ENCODE measurements around the gene TAS1R3.

The TAS1R3 gene

DNA sequence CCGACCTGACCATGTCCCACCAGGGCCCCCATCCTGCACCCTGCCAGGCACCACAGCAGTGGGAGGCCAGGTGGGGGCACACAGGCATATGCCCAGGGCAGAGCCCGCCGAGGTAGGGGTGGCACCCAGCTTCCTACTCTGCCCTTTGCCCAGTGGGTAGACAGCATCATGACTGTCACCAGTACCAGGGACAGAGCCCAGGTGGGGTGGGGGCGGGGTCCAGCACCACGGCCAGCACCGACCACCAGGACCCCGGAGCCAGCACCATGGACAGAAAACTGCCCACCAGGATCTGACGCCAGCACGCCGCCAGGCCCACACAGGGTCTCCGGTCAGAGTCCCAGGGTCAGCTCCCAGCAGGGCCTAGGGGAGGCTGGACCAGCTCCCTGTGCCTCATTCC is 3.8 kb downstream of the TAS1R3 start:
- H3K27me3 ChIP-seq, result peaks cover 19% of the 10 kb centered on the region
- no peak for DNase-seq
- TF ChIP-seq, protein P1, sequence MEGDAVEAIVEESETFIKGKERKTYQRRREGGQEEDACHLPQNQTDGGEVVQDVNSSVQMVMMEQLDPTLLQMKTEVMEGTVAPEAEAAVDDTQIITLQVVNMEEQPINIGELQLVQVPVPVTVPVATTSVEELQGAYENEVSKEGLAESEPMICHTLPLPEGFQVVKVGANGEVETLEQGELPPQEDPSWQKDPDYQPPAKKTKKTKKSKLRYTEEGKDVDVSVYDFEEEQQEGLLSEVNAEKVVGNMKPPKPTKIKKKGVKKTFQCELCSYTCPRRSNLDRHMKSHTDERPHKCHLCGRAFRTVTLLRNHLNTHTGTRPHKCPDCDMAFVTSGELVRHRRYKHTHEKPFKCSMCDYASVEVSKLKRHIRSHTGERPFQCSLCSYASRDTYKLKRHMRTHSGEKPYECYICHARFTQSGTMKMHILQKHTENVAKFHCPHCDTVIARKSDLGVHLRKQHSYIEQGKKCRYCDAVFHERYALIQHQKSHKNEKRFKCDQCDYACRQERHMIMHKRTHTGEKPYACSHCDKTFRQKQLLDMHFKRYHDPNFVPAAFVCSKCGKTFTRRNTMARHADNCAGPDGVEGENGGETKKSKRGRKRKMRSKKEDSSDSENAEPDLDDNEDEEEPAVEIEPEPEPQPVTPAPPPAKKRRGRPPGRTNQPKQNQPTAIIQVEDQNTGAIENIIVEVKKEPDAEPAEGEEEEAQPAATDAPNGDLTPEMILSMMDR (IDR thresholded peaks at IDR 0.05; ENCODE audit: low read depth, low read length), result no peak
- peaks cover 29% of the 10 kb centered on the region for H3K36me3 ChIP-seq
- no peaks in the 10 kb centered on the region for H3K4me1 ChIP-seq
- no peaks in the 10 kb centered on the region for H3K9me3 ChIP-seq
- no peak overlapping the region for H3K4me3 ChIP-seq (ENCODE audit: low read depth, low read length)

DNA sequence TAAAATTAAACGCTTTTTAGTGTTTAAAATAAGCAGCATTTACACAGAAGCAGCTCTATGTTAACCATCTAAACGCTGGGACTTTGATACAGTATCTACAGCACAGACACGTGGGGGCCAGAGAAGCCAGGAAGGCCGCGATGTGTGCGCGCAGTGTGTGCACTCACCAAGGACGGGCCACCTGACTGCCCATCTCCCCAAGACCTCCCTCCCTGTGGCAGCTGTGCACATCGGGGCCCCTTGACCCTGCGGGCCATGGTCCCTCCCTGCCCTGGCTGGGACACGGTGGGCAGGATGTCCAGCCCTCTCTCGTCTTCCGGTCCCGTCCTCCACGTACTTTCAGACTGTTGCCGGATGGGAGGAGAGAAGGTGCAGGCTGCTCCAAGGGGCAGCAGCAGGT is 4.2 kb downstream of the TAS1R3 start:
- no peak overlapping the region for H3K4me3 ChIP-seq (ENCODE audit: low read depth, low read length)
- TF ChIP-seq, protein P1 (IDR thresholded peaks at IDR 0.05; ENCODE audit: low read depth, low read length), result no peak
- no peaks in the 10 kb centered on the region for H3K9me3 ChIP-seq
- H3K27me3 ChIP-seq, result peaks cover 19% of the 10 kb centered on the region
- no peak for DNase-seq
- no peaks in the 10 kb centered on the region for H3K4me1 ChIP-seq
- peaks cover 32% of the 10 kb centered on the region for H3K36me3 ChIP-seq

DNA sequence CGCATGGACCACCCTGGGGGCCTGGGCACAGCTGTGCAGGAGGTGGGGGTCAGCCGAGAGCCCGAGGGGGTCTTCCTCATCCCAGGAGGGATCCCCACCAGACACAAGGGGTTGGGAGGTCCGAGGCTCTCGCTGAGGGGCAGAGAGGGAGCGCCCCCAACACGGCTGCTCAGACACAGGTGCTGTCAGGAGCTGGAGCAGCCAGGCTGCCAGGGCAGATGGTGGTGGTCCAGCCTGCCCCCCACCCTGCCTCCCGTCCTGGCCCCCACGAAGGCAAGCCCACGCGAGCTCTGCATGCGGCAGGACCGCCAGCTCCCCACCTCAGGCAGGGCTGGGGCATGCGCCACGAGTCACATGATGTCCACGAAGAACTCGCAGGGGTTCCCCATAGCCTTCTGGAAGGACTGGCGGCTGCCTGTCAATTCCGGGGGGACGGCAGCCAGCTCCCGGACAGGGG is 4.7 kb downstream of the TAS1R3 start:
- no peaks in the 10 kb centered on the region for H3K9me3 ChIP-seq
- H3K27me3 ChIP-seq, result peaks cover 16% of the 10 kb centered on the region
- TF ChIP-seq, protein P1 (IDR thresholded peaks at IDR 0.05; ENCODE audit: low read depth, low read length), result no peak
- no peak for DNase-seq
- H3K4me1 ChIP-seq, result no peaks in the 10 kb centered on the region
- H3K36me3 ChIP-seq, result peaks cover 36% of the 10 kb centered on the region
- no peak overlapping the region for H3K4me3 ChIP-seq (ENCODE audit: low read depth, low read length)

DNA sequence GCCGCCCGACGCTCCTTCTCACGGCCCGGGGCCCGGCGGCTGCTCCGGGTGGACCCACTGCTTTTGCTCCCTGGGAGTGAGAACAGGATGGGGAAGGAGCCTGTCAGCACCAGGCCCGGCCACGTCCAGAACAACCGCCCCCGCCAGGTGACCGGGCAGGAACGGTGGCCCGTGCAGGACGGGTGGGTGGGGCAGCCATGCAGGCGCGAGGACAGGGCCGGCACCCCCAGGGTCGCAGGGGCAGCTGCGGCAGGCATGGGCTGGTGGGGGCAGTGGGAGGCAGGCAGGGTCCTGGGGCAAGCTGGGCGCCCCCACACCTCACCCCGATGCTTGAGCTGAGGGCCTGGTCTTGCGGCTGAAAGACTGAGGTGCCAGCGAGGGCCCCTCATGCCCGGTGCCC is 5.4 kb downstream of the TAS1R3 start:
- no peak for DNase-seq
- TF ChIP-seq, protein P1 (IDR thresholded peaks at IDR 0.05; ENCODE audit: low read depth, low read length), result no peak
- Histone ChIP-seq H3K4me3 (ENCODE audit: low read depth, low read length) (no peak overlapping the region), H3K4me1 (no peaks in the 10 kb centered on the region), H3K9me3 (no peaks in the 10 kb centered on the region), H3K36me3 (peaks cover 42% of the 10 kb centered on the region), H3K27me3 (peaks cover 9% of the 10 kb centered on the region)

DNA sequence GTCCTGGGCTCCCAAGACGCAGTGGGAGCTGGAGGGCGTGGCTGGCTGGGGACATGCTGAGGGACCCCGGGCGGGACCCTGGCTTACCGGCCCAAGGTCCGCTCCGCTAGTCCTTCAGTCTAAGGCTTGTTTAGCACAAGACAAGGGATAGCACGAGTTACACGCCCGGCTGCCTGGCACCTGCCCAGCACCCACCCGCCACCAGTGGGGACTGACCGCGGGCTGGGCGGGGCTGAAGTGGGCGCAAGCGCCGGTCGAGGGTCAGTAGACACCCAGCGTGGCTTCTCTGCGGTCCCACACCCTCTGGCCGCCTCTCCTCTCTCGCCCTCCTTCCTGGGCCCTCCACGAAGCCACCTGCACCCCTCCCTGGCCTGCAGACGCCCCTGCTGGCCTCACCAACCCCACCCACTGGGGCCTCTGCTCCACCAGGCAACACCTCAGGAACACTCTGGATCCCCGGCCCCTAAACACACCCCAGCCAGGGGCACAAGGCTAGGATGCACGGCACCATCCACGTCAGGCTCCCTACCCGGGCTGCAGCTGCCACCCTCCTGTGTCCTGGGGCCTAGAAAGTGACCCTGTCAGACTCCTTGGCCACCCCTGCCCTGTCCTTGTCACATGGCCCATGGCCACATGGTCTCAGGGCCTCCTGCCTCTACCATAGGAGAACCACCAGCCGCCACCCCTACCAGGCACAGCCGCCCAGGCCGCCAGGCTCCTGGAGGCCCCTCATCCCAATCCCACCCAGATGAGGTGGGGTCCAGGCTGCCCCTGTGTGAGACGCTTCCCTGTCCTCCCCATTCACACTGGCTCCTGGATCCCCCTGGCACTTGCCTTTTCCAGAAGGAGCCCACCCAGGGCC is 6.1 kb downstream of the TAS1R3 start:
- TF ChIP-seq, protein P1 (IDR thresholded peaks at IDR 0.05; ENCODE audit: low read depth, low read length), result no peak
- Histone ChIP-seq H3K4me3 (ENCODE audit: low read depth, low read length) (no peak overlapping the region), H3K4me1 (no peaks in the 10 kb centered on the region), H3K27me3 (peaks cover 5% of the 10 kb centered on the region; the same call in 1 of the 2 replicates), H3K9me3 (no peaks in the 10 kb centered on the region), H3K36me3 (peaks cover 49% of the 10 kb centered on the region)
- no peak for DNase-seq

DNA sequence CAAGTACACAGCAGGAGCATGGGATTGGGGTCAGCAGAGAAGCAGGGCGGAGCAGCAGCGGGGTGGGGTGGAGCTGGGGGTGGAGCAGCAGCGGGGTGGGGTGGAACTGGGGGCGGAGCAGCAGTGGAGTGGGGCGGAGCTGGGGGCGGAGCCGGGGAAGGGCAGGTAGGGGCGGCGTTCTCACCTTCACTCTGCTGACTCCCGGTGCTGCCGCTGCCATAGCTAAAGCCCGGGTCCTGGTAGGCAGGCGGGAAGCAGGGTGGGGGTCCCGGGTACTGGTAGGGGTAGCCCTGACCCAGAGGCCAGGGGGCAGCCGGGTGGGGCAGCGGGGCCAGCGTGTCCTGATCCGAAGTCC is 6.7 kb downstream of the TAS1R3 start:
- peak; percentile 55 for DNase-seq
- H3K4me3 ChIP-seq (ENCODE audit: low read depth, low read length), result no peak overlapping the region
- H3K36me3 ChIP-seq, result peaks cover 49% of the 10 kb centered on the region
- no peaks in the 10 kb centered on the region for H3K4me1 ChIP-seq
- no peaks in the 10 kb centered on the region for H3K27me3 ChIP-seq
- H3K9me3 ChIP-seq, result no peaks in the 10 kb centered on the region
- TF ChIP-seq, protein P1 (IDR thresholded peaks at IDR 0.05; ENCODE audit: low read depth, low read length), result no peak

All from BE2C (cell line).